CD4-positive, alpha-beta T cell (primary cell): Measurements from ENCODE around the gene CDH4. TPM values are rescaled to one million over a fixed set of nuclear protein-coding genes. Genes with fewer than 3 reads are reported as not detected.

Experiments used
- ATAC-seq: fragments of 200-7000 bp; cut with Tn5 transposase; one replicate; pipeline ENCODE4 v1.10.0; 2022; ENCODE audit warnings: mild to moderate bottlenecking; ENCODE audit not compliant: poor library complexity
- CTCF ChIA-PET: fragments of 350-600 bp; sonication (Branson Sonifier 250); formaldehyde crosslinking; loops from one replicate; lab custom pipeline; 2021; ENCODE audit warnings: antibody characterized with exemption, inconsistent platforms; lab: Charles Lee
- POLR2A ChIA-PET: fragments of 350-600 bp; sonication (Branson Sonifier 250); formaldehyde crosslinking; loops from one replicate; lab custom pipeline; 2021; ENCODE audit warnings: antibody characterized with exemption, inconsistent platforms; lab: Charles Lee
- DNase-seq, 14 experiments: peaks; one replicate each; pipeline ENCODE4 v3.0.0-alpha.2; 2013 to 2020; ENCODE audit warnings: mixed read lengths in 2 of 14
- H3K27ac ChIP-seq, 2 donors: one replicate each; pipeline versions ENCODE4 v1.5.1 to v1.7.0; 2013; ENCODE audit warnings: low read length in 2 of 2, low read depth in 1 of 2, mild to moderate bottlenecking in 1 of 2
- H3K27me3 ChIP-seq, 2 experiments: 1 replicate in 1 of 2; 2 replicates in 1 of 2; pipeline versions ENCODE4 v1.6.1 to v1.7.0; 2013; ENCODE audit warnings: low read length in 2 of 2, control low read depth in 1 of 2, mild to moderate bottlenecking in 1 of 2, moderate library complexity in 1 of 2; ENCODE audit not compliant: insufficient read depth in 2 of 2, control insufficient read depth in 1 of 2
- H3K36me3 ChIP-seq: one replicate; pipeline ENCODE4 v1.6.1; 2013; ENCODE audit warnings: low read length, control low read depth; ENCODE audit not compliant: insufficient read depth
- H3K4me1 ChIP-seq: one replicate; pipeline ENCODE4 v1.6.1; 2013; ENCODE audit warnings: low read length, control low read depth; ENCODE audit not compliant: insufficient read depth
- H3K4me3 ChIP-seq: one replicate; pipeline ENCODE4 v1.5.1; 2013; ENCODE audit warnings: mild to moderate bottlenecking, low read length, moderate library complexity
- H3K9me3 ChIP-seq, 2 experiments: 1 replicate in 1 of 2; 2 replicates in 1 of 2; pipeline versions ENCODE4 v1.6.1 to v1.7.0; 2013; ENCODE audit warnings: low read length in 2 of 2, mild to moderate bottlenecking in 2 of 2, control low read depth in 1 of 2, moderate library complexity in 1 of 2; ENCODE audit not compliant: control insufficient read depth in 1 of 2, insufficient read depth in 1 of 2
- H3K27ac Mint-ChIP-seq: one replicate; pipeline ENCODE4 v1.8.0; 2020; ENCODE audit warnings: mixed read lengths
- H3K27me3 Mint-ChIP-seq: one replicate; pipeline ENCODE4 v1.8.0; 2021; ENCODE audit warnings: mixed read lengths
- H3K36me3 Mint-ChIP-seq: one replicate; pipeline ENCODE4 v1.8.0; 2021; ENCODE audit warnings: low read depth, mixed read lengths
- H3K4me1 Mint-ChIP-seq: one replicate; pipeline ENCODE4 v1.8.0; 2021; ENCODE audit warnings: low read depth, mixed read lengths
- H3K4me3 Mint-ChIP-seq: one replicate; pipeline ENCODE4 v1.8.0; 2020; ENCODE audit warnings: mild to moderate bottlenecking, mixed read lengths
- H3K9me3 Mint-ChIP-seq: one replicate; pipeline ENCODE4 v1.8.0; 2020; ENCODE audit warnings: mixed read lengths
- CTCF ChIP-seq: fragments of 200-600 bp; IDR thresholded peaks from one replicate; pipeline ENCODE4 v1.8.0; 2022; ENCODE audit warnings: antibody characterized with exemption, mild to moderate bottlenecking
- intact Hi-C, 2 experiments: fragments of 100-400 bp; cut with DNase I in 1 of 2; cut with micrococcal nuclease in 1 of 2; formaldehyde crosslinking; loops; one replicate each; pipeline versions ENCODE4 v1.15.1 to v1.9.0; 2023 to 2025; cut with DNase I, micrococcal nuclease
- total RNA-seq, 174 experiments: library from RNA in 2 of 174; stranded (reverse) in 2 of 174; gene quantifications; one replicate each; pipeline ENCODE4 v1.2.3 and lab custom pipeline; 2021 to 2026

The CDH4 gene
- total RNA-seq, 2 experiments from 2014 or later, result 0.11 TPM

DNA sequence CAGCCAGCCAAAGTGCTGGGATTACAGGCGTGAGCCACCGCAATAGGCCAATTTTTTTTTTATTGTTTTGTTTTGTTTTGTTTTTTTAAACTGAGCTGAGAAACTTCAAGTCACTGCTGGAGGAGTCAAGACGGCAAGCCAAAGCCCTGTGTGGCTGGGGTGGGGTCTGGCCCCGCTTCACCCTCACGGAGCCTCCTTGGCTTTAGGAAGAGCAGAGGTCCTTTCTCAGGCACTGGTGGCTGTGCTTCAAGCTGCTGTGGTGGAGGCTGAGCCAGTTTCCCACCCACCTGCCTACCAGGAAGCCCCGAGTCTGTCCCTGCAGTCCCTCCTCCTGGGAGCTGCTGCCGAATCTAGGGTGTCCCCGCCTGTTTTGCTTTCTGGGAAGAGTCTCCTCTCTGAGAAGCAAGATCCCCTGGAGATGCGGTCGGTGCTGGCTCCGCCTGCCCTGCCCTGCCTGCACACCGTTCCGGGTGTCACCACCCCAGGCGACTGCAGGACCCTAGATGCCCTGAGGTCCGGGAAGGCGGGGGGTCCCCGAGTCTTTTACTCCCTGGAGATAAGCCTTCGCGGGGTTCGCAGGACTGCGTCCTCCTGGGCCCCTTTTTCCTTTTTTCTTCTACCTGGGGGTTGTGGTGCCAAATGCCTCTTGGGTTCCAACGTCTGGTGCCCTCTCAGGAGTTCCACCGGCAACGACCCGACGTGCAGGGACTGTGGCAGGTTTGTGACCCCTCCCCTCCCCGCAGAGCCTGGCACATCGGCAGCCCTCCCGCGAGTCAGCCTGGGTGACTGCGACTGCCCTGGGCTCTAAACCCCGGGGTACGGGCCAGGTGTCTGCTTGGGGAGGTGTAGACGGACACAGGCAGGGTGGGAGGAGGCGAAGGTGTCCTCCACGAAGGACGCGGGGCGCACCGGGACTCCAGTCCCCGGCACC is 712.9 kb downstream of the CDH4 start:
- H3K27ac ChIP-seq, result no peak overlapping the region
- ChIA-PET POLR2A (no interaction called here), CTCF (no interaction called here)
- DNase-seq (no peak), ATAC-seq (no peak)
- Mint-ChIP-seq H3K27ac (no peak overlapping the region), H3K4me3 (no peak overlapping the region), H3K27me3 (peaks cover 28% of the 10 kb centered on the region), H3K9me3 (no peaks in the 10 kb centered on the region), H3K4me1 (no peaks in the 10 kb centered on the region), H3K36me3 (no peaks in the 10 kb centered on the region)
- no peaks in the 10 kb centered on the region for H3K36me3 ChIP-seq
- H3K9me3 ChIP-seq, result peaks cover 0 to 14% of the 10 kb centered on the region in 2 experiments
- TF ChIP-seq CTCF, result no peak
- intact Hi-C loops, result no loop called here
- peaks cover 4% of the 10 kb centered on the region for H3K4me1 ChIP-seq
- H3K4me3 ChIP-seq, result no peak overlapping the region
- H3K27me3 ChIP-seq, result peaks cover 8 to 13% of the 10 kb centered on the region in 2 experiments

GRCh38 chr20:61965606-61966491 is 713.8 kb downstream of the CDH4 start:
- POLR2A ChIA-PET, result no interaction called here
- ATAC-seq (no peak), DNase-seq (no peak)
- Histone ChIP-seq H3K36me3 (no peaks in the 10 kb centered on the region), H3K4me1 (peaks cover 4% of the 10 kb centered on the region), H3K27me3 (peaks cover 8 to 13% of the 10 kb centered on the region in 2 experiments), H3K9me3 (peaks cover 0 to 14% of the 10 kb centered on the region in 2 experiments), H3K27ac (no peak overlapping the region), H3K4me3 (no peak overlapping the region)
- TF ChIP-seq CTCF, result no peak
- intact Hi-C loops, result no loop called here
- Mint-ChIP-seq H3K36me3 (no peaks in the 10 kb centered on the region), H3K27ac (no peak overlapping the region), H3K9me3 (no peaks in the 10 kb centered on the region), H3K27me3 (peaks cover 28% of the 10 kb centered on the region), H3K4me3 (no peak overlapping the region), H3K4me1 (no peaks in the 10 kb centered on the region)
- CTCF ChIA-PET, result no interaction called here

GRCh38 chr20:61966492-61967244 is 714.6 kb downstream of the CDH4 start:
- no peaks in the 10 kb centered on the region for H3K4me1 Mint-ChIP-seq
- Histone ChIP-seq H3K27ac (no peak overlapping the region), H3K27me3 (peaks cover 8 to 13% of the 10 kb centered on the region in 2 experiments), H3K36me3 (no peaks in the 10 kb centered on the region), H3K4me3 (no peak overlapping the region), H3K9me3 (peaks cover 0 to 12% of the 10 kb centered on the region in 2 experiments), H3K4me1 (peaks cover 4% of the 10 kb centered on the region)
- DNase-seq, result no peak
- no peak for TF ChIP-seq CTCF
- ChIA-PET POLR2A (no interaction called here), CTCF (no interaction called here)
- no peak for ATAC-seq
- no peak overlapping the region for H3K4me3 Mint-ChIP-seq
- no peaks in the 10 kb centered on the region for H3K36me3 Mint-ChIP-seq
- peaks cover 28% of the 10 kb centered on the region for H3K27me3 Mint-ChIP-seq
- intact Hi-C loops, result no loop called here
- no peak overlapping the region for H3K27ac Mint-ChIP-seq
- H3K9me3 Mint-ChIP-seq, result no peaks in the 10 kb centered on the region
